HG03039 (cell line): ENCODE data around the gene GRIN3B.
"Not testable (repeated sequence)": the region's sequence is repeated elsewhere in the genome, so short reads cannot be mapped to it uniquely, and the experiment has no call there.

Experiments
- ATAC-seq: cut with Tn5 transposase; IDR thresholded peaks from one replicate; pipeline ENCODE4 v1.9.1; 2021; ENCODE audit warnings: mild to moderate bottlenecking, moderate library complexity; ENCODE audit not compliant: unreplicated experiment

GRIN3B gene

GRCh38 chr19:1000095-1000494 is at the start of gene GRIN3B:
TSS of gene GRIN3B (plus strand) at chr19:1000419. CDS start at chr19:1000438, 19 bp downstream.
- ATAC-seq, result no peak

- no peak for ATAC-seq
These were observed 48.1 kb upstream of the GRIN3B start for GRCh38 chr19:952049-952679.

GRCh38 chr19:952680-953444 is 47.4 kb upstream of the GRIN3B start:
- no peak for ATAC-seq

- ATAC-seq, result no peak
These were observed 46.6 kb upstream of the GRIN3B start for GRCh38 chr19:953445-954271.

GRCh38 chr19:954272-954671 is 45.9 kb upstream of the GRIN3B start:
- no peak for ATAC-seq

GRCh38 chr19:954672-955494 is 45.3 kb upstream of the GRIN3B start:
- ATAC-seq, result no peak

GRCh38 chr19:955803-956765 is 44.1 kb upstream of the GRIN3B start:
- no peak for ATAC-seq

GRCh38 chr19:956766-957440 is 43.3 kb upstream of the GRIN3B start:
- ATAC-seq, result no peak

- ATAC-seq, result not testable (repeated sequence)
These were observed 42.6 kb upstream of the GRIN3B start for GRCh38 chr19:957578-957977.

GRCh38 chr19:958967-959855 is 41.0 kb upstream of the GRIN3B start:
- ATAC-seq, result no peak

- ATAC-seq, result no peak
These were observed 40.2 kb upstream of the GRIN3B start for GRCh38 chr19:960020-960419.

GRCh38 chr19:960601-960938 is 39.6 kb upstream of the GRIN3B start:
- ATAC-seq, result no peak

GRCh38 chr19:961866-962620 is 38.2 kb upstream of the GRIN3B start:
- ATAC-seq, result no peak

GRCh38 chr19:962683-963400 is 37.4 kb upstream of the GRIN3B start:
- no peak for ATAC-seq

- no peak for ATAC-seq
These were observed 36.7 kb upstream of the GRIN3B start for GRCh38 chr19:963486-963951.

GRCh38 chr19:964116-964520 is 36.1 kb upstream of the GRIN3B start:
- ATAC-seq, result no peak
